HepG2 (cell line): ENCODE results near the gene SERPIND1. TPM values are rescaled to one million over a fixed set of nuclear protein-coding genes. Genes with fewer than 3 reads are reported as not detected.

Experiments
- HNF4G ChIP-seq, 2 experiments: sonication (generic) in 1 of 2; formaldehyde crosslinking in 1 of 2; IDR thresholded peaks; 2 replicates each; pipeline versions ENCODE4 v1.4.0 to v1.6.1; 2011 to 2020; ENCODE audit warnings: borderline replicate concordance in 2 of 2, low read depth in 2 of 2, mild to moderate bottlenecking in 2 of 2, low read length in 1 of 2, missing genetic modification reagents in 1 of 2, moderate library complexity in 1 of 2
- MAFK ChIP-seq, 2 experiments: IDR thresholded peaks in 1 of 2; conservative IDR thresholded peaks in 1 of 2; 2 replicates each; pipeline ENCODE4 v1.6.1; 2011; ENCODE audit warnings: improper control_type of control experiment in 2 of 2, low read length in 2 of 2
- NR2F1 ChIP-seq, 2 experiments: fragments of 450-650 bp in 1 of 2; formaldehyde crosslinking in 1 of 2; IDR thresholded peaks; 2 replicates each; pipeline versions ENCODE4 v1.5.0 to v1.6.1; 2016 to 2020; ENCODE audit warnings: mild to moderate bottlenecking in 1 of 2, missing compliant biosample characterization in 1 of 2, missing genetic modification reagents in 1 of 2, moderate library complexity in 1 of 2
- NRL ChIP-seq: sonication (generic); formaldehyde crosslinking; IDR thresholded peaks from 2 replicates; pipeline ENCODE4 v1.5.0; 2020; ENCODE audit warnings: missing genetic modification reagents, mild to moderate bottlenecking, moderate library complexity, borderline replicate concordance
- ZNF572 ChIP-seq: sonication (generic); formaldehyde crosslinking; IDR thresholded peaks from 2 replicates; pipeline ENCODE4 v1.5.1; 2020; ENCODE audit warnings: mild to moderate bottlenecking, missing genetic modification reagents
- polyA plus RNA-seq, 8 experiments: library from polyadenylated mRNA; depleted of rRNA in 3 of 8; stranded (reverse) in 7 of 8; unstranded in 1 of 8; fragments of >200 nt; fragmentation: Illumina TruSeq in 4 of 8; extraction: Trizol in 4 of 8; gene quantifications; 2 replicates each; pipeline versions ENCODE4 v1.2.1 to v1.2.3, GENCODE V29; 2011 to 2016; ENCODE audit warnings: low read depth in 4 of 8, missing spikeins in 1 of 8, mixed read lengths in 1 of 8; ENCODE audit not compliant: insufficient read depth in 1 of 8
- total RNA-seq, 5 experiments: library from RNA; depleted of rRNA; stranded (reverse); fragments of >200 nt; fragmentation: Illumina TruSeq; extraction: Trizol; gene quantifications; 2 replicates each; pipeline ENCODE4 v1.2.3, GENCODE V29; 2016; ENCODE audit warnings: low read depth in 1 of 5
- TF ChIP-seq, protein P1 (sequence below): IDR thresholded peaks from 2 replicates; pipeline ENCODE4 v1.4.0; 2020; ENCODE audit warnings: mild to moderate bottlenecking, missing genetic modification reagents
- TF ChIP-seq, protein P2 (sequence below): sonication (generic); formaldehyde crosslinking; IDR thresholded peaks from 2 replicates; pipeline ENCODE4 v1.5.0; 2020; ENCODE audit warnings: mild to moderate bottlenecking, missing genetic modification reagents, borderline replicate concordance
- TF ChIP-seq, protein P3 (sequence below): sonication (generic); formaldehyde crosslinking; IDR thresholded peaks from 2 replicates; pipeline ENCODE4 v1.8.0; 2022; ENCODE audit warnings: missing genetic modification reagents, mild to moderate bottlenecking, moderate library complexity, borderline replicate concordance
- TF ChIP-seq, protein P4 (sequence below): sonication (generic); formaldehyde crosslinking; IDR thresholded peaks from 2 replicates; pipeline ENCODE4 v1.9.0; 2021; ENCODE audit warnings: missing genetic modification reagents, borderline replicate concordance
- TF ChIP-seq, protein P5 (sequence below): sonication (generic); formaldehyde crosslinking; IDR thresholded peaks from 2 replicates; pipeline ENCODE4 v1.8.0; 2022; ENCODE audit warnings: mild to moderate bottlenecking, missing genetic modification reagents, borderline replicate concordance

The SERPIND1 gene
- total and polyA plus RNA-seq, 2 of the 13 experiments (the other 11 are each of a cell fraction or from before 2014, with no cell fraction given) = 111 to 350 TPM

DNA sequence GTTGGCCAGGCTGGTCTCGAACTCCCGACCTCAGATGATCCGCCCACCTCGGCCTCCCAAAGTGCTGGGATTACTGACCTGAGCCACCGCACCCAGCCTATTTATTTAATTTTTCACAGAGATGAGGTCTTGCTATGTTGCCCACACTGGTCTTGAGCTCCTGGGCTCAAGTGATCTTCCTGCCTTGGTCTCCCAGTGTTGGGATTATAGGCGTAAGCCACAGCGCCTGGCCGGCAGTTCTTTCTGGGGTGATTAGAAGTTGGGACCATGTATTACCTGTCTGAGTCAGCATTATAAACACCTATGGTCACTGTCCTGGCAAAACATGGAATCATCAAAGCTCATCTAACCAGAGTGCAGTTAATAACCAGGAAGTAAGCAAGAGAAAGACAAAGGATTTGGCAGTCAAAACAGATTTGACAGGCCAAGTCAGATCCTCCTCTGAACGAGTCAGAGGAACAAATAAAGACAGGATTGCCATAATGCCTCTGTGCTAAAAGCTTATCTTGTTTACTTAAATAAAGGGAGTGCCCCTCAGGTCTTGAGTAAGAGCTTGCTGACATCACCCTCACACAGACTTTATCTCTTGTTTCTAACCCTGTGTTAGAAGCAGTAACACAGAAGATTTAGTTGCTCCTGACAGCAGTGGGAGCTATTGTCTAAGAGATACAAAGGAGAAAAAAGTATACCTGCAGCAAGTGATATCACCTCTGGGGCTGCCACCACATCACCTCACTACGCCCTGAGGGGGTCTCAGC lies 3.7 kb downstream of the SERPIND1 start (continued):
- TF ChIP-seq, protein P1, sequence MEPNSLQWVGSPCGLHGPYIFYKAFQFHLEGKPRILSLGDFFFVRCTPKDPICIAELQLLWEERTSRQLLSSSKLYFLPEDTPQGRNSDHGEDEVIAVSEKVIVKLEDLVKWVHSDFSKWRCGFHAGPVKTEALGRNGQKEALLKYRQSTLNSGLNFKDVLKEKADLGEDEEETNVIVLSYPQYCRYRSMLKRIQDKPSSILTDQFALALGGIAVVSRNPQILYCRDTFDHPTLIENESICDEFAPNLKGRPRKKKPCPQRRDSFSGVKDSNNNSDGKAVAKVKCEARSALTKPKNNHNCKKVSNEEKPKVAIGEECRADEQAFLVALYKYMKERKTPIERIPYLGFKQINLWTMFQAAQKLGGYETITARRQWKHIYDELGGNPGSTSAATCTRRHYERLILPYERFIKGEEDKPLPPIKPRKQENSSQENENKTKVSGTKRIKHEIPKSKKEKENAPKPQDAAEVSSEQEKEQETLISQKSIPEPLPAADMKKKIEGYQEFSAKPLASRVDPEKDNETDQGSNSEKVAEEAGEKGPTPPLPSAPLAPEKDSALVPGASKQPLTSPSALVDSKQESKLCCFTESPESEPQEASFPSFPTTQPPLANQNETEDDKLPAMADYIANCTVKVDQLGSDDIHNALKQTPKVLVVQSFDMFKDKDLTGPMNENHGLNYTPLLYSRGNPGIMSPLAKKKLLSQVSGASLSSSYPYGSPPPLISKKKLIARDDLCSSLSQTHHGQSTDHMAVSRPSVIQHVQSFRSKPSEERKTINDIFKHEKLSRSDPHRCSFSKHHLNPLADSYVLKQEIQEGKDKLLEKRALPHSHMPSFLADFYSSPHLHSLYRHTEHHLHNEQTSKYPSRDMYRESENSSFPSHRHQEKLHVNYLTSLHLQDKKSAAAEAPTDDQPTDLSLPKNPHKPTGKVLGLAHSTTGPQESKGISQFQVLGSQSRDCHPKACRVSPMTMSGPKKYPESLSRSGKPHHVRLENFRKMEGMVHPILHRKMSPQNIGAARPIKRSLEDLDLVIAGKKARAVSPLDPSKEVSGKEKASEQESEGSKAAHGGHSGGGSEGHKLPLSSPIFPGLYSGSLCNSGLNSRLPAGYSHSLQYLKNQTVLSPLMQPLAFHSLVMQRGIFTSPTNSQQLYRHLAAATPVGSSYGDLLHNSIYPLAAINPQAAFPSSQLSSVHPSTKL (CRISPR knock-in tag) = peak; percentile 97
- TF ChIP-seq, protein P2, sequence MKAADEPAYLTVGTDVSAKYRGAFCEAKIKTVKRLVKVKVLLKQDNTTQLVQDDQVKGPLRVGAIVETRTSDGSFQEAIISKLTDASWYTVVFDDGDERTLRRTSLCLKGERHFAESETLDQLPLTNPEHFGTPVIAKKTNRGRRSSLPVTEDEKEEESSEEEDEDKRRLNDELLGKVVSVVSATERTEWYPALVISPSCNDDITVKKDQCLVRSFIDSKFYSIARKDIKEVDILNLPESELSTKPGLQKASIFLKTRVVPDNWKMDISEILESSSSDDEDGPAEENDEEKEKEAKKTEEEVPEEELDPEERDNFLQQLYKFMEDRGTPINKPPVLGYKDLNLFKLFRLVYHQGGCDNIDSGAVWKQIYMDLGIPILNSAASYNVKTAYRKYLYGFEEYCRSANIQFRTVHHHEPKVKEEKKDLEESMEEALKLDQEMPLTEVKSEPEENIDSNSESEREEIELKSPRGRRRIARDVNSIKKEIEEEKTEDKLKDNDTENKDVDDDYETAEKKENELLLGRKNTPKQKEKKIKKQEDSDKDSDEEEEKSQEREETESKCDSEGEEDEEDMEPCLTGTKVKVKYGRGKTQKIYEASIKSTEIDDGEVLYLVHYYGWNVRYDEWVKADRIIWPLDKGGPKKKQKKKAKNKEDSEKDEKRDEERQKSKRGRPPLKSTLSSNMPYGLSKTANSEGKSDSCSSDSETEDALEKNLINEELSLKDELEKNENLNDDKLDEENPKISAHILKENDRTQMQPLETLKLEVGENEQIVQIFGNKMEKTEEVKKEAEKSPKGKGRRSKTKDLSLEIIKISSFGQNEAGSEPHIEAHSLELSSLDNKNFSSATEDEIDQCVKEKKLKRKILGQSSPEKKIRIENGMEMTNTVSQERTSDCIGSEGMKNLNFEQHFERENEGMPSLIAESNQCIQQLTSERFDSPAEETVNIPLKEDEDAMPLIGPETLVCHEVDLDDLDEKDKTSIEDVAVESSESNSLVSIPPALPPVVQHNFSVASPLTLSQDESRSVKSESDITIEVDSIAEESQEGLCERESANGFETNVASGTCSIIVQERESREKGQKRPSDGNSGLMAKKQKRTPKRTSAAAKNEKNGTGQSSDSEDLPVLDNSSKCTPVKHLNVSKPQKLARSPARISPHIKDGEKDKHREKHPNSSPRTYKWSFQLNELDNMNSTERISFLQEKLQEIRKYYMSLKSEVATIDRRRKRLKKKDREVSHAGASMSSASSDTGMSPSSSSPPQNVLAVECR = peak; percentile 83
- TF ChIP-seq MAFK (conservative IDR thresholded peaks at IDR 0.05 in 1 of 2, IDR thresholded peaks at IDR 0.05 in 1 of 2; ENCODE audit: low read length in 2 of 2) (peak; percentile 94 to 96), NR2F1 (CRISPR knock-in tag; IDR thresholded peaks at IDR 0.05) (no peak), HNF4G (IDR thresholded peaks at IDR 0.05; ENCODE audit: borderline replicate concordance, low read depth, low read length) (0 out of 2 replicates have a peak, but pooled peaks have one; percentile 52), HNF4G (CRISPR knock-in tag; IDR thresholded peaks at IDR 0.05; ENCODE audit: borderline replicate concordance, low read depth) (no peak), NRL (no peak), ZNF572 (CRISPR knock-in tag) (no peak)
- TF ChIP-seq, protein P3, sequence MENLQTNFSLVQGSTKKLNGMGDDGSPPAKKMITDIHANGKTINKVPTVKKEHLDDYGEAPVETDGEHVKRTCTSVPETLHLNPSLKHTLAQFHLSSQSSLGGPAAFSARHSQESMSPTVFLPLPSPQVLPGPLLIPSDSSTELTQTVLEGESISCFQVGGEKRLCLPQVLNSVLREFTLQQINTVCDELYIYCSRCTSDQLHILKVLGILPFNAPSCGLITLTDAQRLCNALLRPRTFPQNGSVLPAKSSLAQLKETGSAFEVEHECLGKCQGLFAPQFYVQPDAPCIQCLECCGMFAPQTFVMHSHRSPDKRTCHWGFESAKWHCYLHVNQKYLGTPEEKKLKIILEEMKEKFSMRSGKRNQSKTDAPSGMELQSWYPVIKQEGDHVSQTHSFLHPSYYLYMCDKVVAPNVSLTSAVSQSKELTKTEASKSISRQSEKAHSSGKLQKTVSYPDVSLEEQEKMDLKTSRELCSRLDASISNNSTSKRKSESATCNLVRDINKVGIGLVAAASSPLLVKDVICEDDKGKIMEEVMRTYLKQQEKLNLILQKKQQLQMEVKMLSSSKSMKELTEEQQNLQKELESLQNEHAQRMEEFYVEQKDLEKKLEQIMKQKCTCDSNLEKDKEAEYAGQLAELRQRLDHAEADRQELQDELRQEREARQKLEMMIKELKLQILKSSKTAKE (CRISPR knock-in tag) = peak; percentile 86
- TF ChIP-seq, protein P4, sequence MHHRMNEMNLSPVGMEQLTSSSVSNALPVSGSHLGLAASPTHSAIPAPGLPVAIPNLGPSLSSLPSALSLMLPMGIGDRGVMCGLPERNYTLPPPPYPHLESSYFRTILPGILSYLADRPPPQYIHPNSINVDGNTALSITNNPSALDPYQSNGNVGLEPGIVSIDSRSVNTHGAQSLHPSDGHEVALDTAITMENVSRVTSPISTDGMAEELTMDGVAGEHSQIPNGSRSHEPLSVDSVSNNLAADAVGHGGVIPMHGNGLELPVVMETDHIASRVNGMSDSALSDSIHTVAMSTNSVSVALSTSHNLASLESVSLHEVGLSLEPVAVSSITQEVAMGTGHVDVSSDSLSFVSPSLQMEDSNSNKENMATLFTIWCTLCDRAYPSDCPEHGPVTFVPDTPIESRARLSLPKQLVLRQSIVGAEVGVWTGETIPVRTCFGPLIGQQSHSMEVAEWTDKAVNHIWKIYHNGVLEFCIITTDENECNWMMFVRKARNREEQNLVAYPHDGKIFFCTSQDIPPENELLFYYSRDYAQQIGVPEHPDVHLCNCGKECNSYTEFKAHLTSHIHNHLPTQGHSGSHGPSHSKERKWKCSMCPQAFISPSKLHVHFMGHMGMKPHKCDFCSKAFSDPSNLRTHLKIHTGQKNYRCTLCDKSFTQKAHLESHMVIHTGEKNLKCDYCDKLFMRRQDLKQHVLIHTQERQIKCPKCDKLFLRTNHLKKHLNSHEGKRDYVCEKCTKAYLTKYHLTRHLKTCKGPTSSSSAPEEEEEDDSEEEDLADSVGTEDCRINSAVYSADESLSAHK (CRISPR knock-in tag) = no peak
- TF ChIP-seq, protein P5, sequence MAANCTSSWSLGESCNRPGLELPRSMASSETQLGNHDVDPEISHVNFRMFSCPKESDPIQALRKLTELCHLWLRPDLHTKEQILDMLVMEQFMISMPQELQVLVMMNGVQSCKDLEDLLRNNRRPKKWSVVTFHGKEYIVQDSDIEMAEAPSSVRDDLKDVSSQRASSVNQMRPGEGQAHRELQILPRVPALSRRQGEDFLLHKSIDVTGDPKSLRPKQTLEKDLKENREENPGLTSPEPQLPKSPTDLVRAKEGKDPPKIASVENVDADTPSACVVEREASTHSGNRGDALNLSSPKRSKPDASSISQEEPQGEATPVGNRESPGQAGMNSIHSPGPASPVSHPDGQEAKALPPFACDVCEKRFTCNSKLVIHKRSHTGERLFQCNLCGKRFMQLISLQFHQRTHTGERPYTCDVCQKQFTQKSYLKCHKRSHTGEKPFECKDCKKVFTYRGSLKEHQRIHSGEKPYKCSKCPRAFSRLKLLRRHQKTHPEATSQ (CRISPR knock-in tag) = peak; percentile 86; the same call in 1 of the 2 replicates
